Gastrocnemius medialis (tissue), 4 donors: ENCODE results near the gene GCSH. TPM values are rescaled to one million over a fixed set of nuclear protein-coding genes. Genes with fewer than 3 reads are reported as not detected.
"Not testable (repeated sequence)": the region's sequence is repeated elsewhere in the genome, so short reads cannot be mapped to it uniquely, and the experiment has no call there.

Experiments used
- ATAC-seq, 2 donors: fragments of 150-250 bp; one replicate each; pipeline ENCODE4 v1.9.1; 2016
- DNase-seq, 2 donors: peaks; one replicate each; pipeline ENCODE4 v3.0.0-alpha.2; 2019
- H3K27ac ChIP-seq, 4 donors: fragments of 200-600 bp; sonication (generic); 1 replicate in 1 of 4; 2 replicates in 3 of 4; pipeline ENCODE4 v1.5.1; 2016 to 2018; ENCODE audit warnings: mild to moderate bottlenecking in 2 of 4, moderate library complexity in 1 of 4
- H3K27me3 ChIP-seq, 3 donors: fragments of 200-600 bp; sonication (generic) in 2 of 3; 1 replicate in 1 of 3; 2 replicates in 2 of 3; pipeline versions ENCODE4 v1.5.1 to v1.6.0; 2016 to 2019; ENCODE audit warnings: mild to moderate bottlenecking in 1 of 3, moderate library complexity in 1 of 3
- H3K36me3 ChIP-seq, 2 donors: fragments of 200-600 bp; sonication (generic) in 1 of 2; one replicate each; pipeline ENCODE4 v1.5.1; 2017 to 2018
- H3K4me1 ChIP-seq, 2 donors: fragments of 200-600 bp; sonication (generic) in 1 of 2; one replicate each; pipeline ENCODE4 v1.5.1; 2016 to 2017; ENCODE audit warnings: mild to moderate bottlenecking in 2 of 2
- H3K4me3 ChIP-seq, 4 donors: fragments of 200-600 bp; sonication (generic) in 3 of 4; 1 replicate in 1 of 4; 2 replicates in 3 of 4; pipeline ENCODE4 v1.5.1; 2016 to 2019; ENCODE audit warnings: mild to moderate bottlenecking in 2 of 4
- H3K9me3 ChIP-seq, 3 donors: fragments of 200-600 bp; sonication (generic) in 2 of 3; 1 replicate in 1 of 3; 2 replicates in 2 of 3; pipeline ENCODE4 v1.5.1; 2016 to 2019
- POLR2A ChIP-seq, 2 donors: fragments of 450-650 bp; IDR thresholded peaks; one replicate each; pipeline ENCODE4 v1.6.1; 2017; ENCODE audit warnings: antibody characterized with exemption in 2 of 2, mild to moderate bottlenecking in 2 of 2, moderate library complexity in 2 of 2
- in situ Hi-C, 4 donors: fragments of 200-750 bp; cut with MboI; loops; one replicate each; pipeline versions ENCODE4 v1.15.0 to v1.8.0; 2017; ENCODE audit warnings: low sequenced_read_pairs in 4 of 4
- intact Hi-C: fragments of 100-400 bp; cut with DNase I; formaldehyde crosslinking; loops from one replicate; pipeline ENCODE4 v1.15.1; 2023; ENCODE audit warnings: low total_unique reads
- total RNA-seq, 4 donors: library from RNA; depleted of rRNA; stranded (reverse); fragments of >200 nt; gene quantifications; one replicate each; pipeline versions ENCODE4 v1.1.0 to v1.2.3, GENCODE V29; 2016
- TF ChIP-seq, protein P1 (sequence below), 5 experiments: fragments of 450-650 bp in 3 of 5; fragments of 200-600 bp in 2 of 5; sonication (generic) in 2 of 5; IDR thresholded peaks in 4 of 5; conservative IDR thresholded peaks in 1 of 5; 1 replicate in 4 of 5; 2 replicates in 1 of 5; pipeline ENCODE4 v1.5.1; 2016 to 2019; ENCODE audit warnings: antibody characterized with exemption in 5 of 5, mild to moderate bottlenecking in 3 of 5, moderate library complexity in 3 of 5

Gene GCSH
- total RNA-seq, 4 donors from 2014 or later = 18.5 to 40.4 (median 30.9) TPM

DNA sequence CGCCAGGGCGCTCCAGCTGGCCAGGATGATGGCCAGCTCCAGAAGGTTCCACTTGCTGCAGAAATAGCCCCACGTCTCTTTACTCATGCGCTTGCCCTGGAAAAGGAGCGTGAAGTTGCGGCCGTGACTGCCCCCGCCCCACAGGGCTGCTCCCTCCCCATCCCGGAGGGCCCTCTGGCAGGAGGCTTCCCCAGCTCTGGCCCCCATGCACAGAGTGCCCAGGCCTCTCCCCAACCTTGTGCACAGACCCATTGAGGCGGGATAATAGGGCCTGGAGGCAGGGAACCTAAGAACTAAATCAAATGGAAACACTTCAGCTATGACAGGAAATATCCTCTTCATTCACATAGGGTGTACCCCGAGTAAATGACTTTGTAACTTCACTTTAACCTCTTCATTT, 21.2 kb upstream of the GCSH start:
- Histone ChIP-seq H3K9me3 (no peaks in the 10 kb centered on the region), H3K27me3 (no peaks in the 10 kb centered on the region), H3K36me3 (no peaks in the 10 kb centered on the region), H3K4me1 (no peaks in the 10 kb centered on the region), H3K4me3 (no peak overlapping the region), H3K27ac (no peak overlapping the region)
- in situ Hi-C loops = no loop called here
- intact Hi-C loops = no loop called here
- TF ChIP-seq, protein P1, sequence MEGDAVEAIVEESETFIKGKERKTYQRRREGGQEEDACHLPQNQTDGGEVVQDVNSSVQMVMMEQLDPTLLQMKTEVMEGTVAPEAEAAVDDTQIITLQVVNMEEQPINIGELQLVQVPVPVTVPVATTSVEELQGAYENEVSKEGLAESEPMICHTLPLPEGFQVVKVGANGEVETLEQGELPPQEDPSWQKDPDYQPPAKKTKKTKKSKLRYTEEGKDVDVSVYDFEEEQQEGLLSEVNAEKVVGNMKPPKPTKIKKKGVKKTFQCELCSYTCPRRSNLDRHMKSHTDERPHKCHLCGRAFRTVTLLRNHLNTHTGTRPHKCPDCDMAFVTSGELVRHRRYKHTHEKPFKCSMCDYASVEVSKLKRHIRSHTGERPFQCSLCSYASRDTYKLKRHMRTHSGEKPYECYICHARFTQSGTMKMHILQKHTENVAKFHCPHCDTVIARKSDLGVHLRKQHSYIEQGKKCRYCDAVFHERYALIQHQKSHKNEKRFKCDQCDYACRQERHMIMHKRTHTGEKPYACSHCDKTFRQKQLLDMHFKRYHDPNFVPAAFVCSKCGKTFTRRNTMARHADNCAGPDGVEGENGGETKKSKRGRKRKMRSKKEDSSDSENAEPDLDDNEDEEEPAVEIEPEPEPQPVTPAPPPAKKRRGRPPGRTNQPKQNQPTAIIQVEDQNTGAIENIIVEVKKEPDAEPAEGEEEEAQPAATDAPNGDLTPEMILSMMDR (IDR thresholded peaks at IDR 0.05 in 4 of 5, conservative IDR thresholded peaks at IDR 0.05 in 1 of 5) = no peak
- no peak for TF ChIP-seq POLR2A (IDR thresholded peaks at IDR 0.05)
- no peak for ATAC-seq
- no peak for DNase-seq

DNA sequence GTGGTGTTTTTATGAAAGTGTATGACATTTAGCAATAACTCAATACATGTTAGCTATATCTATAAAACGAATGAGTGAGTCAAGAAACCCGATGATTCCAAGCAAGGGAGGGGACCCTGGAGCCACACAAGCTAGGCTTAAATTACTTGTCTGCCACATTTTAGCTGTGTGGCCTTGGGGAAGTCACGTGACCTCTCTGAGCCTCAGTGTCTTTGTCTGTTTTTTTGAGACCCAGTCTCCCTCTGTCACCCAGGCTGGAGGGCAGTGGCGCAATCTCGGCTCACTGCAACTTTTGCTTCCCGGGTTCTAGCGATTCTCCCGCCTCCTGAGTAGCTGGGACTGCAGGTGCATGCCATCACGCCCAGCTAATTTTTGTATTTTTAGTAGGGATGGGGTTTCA, 20.1 kb upstream of the GCSH start:
- intact Hi-C loops (no loop called here), in situ Hi-C loops (no loop called here)
- DNase-seq = no peak

DNA sequence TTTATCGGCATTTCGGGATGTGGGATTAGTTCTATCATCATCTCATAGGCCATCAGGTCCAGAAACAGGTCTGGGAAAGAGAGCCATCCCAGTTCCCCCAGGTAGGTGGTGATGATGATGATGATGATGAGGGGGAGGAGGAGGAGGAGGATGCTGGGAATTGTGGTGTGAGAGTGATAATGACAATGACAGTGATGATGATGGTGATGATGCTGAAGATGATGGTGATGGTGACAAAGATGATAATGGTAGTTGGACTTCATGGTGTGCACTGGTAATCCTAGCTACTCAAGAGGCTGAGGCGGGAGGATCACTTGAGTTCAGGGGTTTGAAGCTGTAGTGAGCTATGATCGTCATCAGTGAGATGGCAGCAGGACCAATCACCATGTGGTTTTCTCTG, 16.3 kb upstream of the GCSH start:
- DNase-seq = no peak
- in situ Hi-C loops = no loop called here
- Histone ChIP-seq H3K9me3 (no peaks in the 10 kb centered on the region), H3K4me1 (no peaks in the 10 kb centered on the region), H3K27ac (no peak overlapping the region), H3K4me3 (no peak overlapping the region), H3K36me3 (no peaks in the 10 kb centered on the region), H3K27me3 (no peaks in the 10 kb centered on the region)
- intact Hi-C loops = no loop called here
- TF ChIP-seq, protein P1 (IDR thresholded peaks at IDR 0.05 in 4 of 5, conservative IDR thresholded peaks at IDR 0.05 in 1 of 5) = no peak
- TF ChIP-seq POLR2A (IDR thresholded peaks at IDR 0.05) = no peak
- no peak for ATAC-seq

More for the DNA sequence above, 20.1 kb upstream of the GCSH start:
- Histone ChIP-seq H3K27ac (no peak overlapping the region), H3K9me3 (no peaks in the 10 kb centered on the region), H3K27me3 (no peaks in the 10 kb centered on the region), H3K4me1 (no peaks in the 10 kb centered on the region), H3K36me3 (no peaks in the 10 kb centered on the region), H3K4me3 (no peak overlapping the region)
- ATAC-seq = no peak
- TF ChIP-seq, protein P1 (IDR thresholded peaks at IDR 0.05 in 4 of 5, conservative IDR thresholded peaks at IDR 0.05 in 1 of 5) = no peak
- TF ChIP-seq POLR2A (IDR thresholded peaks at IDR 0.05) = no peak

GRCh38 chr16:81109274-81109673, 13.1 kb upstream of the GCSH start:
- intact Hi-C loops, ATAC-seq, DNase-seq, H3K4me1 ChIP-seq, H3K36me3 ChIP-seq, H3K4me3 ChIP-seq, in situ Hi-C loops, H3K27me3 ChIP-seq, H3K27ac ChIP-seq, H3K9me3 ChIP-seq: not testable (repeated sequence)

DNA sequence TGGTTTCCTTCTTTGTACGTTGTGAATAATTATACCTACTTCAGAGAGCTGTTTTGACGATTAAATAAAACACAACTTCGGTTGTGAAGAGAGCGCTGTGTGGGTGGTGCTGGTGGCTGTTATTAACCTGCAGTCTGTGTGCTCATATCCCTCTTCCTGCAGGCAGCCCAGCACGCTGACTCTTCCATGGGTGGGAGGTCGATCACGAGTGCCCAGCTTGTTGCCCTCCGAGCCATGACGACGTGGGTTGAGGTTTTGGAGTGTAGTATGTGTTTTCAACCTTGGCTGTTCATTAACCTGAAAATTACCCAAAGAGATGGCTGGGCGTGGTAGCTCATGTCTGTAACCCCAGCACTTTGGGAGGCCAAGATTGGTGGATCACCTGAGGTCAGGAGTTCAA, 11.3 kb upstream of the GCSH start:
- in situ Hi-C loops = no loop called here
- DNase-seq (no peak), ATAC-seq (no peak)
- no peak overlapping the region for H3K27ac ChIP-seq
- no peaks in the 10 kb centered on the region for H3K36me3 ChIP-seq
- H3K9me3 ChIP-seq = no peaks in the 10 kb centered on the region
- no peaks in the 10 kb centered on the region for H3K4me1 ChIP-seq
- intact Hi-C loops = no loop called here
- no peaks in the 10 kb centered on the region for H3K27me3 ChIP-seq
- TF ChIP-seq, protein P1 (IDR thresholded peaks at IDR 0.05 in 4 of 5, conservative IDR thresholded peaks at IDR 0.05 in 1 of 5) = no peak
- no peak for TF ChIP-seq POLR2A (IDR thresholded peaks at IDR 0.05)
- H3K4me3 ChIP-seq = no peak overlapping the region
